H9 (cell line): ENCODE measurements around the gene EMC8. TPM values are rescaled to one million over a fixed set of nuclear protein-coding genes. Genes with fewer than 3 reads are reported as not detected.

Source experiments
- DNase-seq: peaks from one replicate; pipeline ENCODE4 v3.0.0-alpha.2; 2017
- H2AFZ ChIP-seq: one replicate; pipeline ENCODE4 v1.6.1; 2013; ENCODE audit warnings: mild to moderate bottlenecking, low read length, control low read depth, moderate library complexity
- H2AK5ac ChIP-seq: 2 replicates; pipeline ENCODE4 v1.6.1; 2013; ENCODE audit warnings: low read length, control low read depth, mixed read lengths; ENCODE audit not compliant: insufficient read length
- H2BK120ac ChIP-seq: one replicate; pipeline ENCODE4 v1.6.1; 2013; ENCODE audit warnings: low read depth, mild to moderate bottlenecking, low read length, control low read depth, inconsistent platforms; ENCODE audit not compliant: poor library complexity, severe bottlenecking
- H2BK12ac ChIP-seq: 2 replicates; pipeline ENCODE4 v1.6.1; 2013; ENCODE audit warnings: low read length, control low read depth, mixed read lengths, low read depth; ENCODE audit not compliant: insufficient read length
- H2BK15ac ChIP-seq: 2 replicates; pipeline ENCODE4 v1.6.1; 2013; ENCODE audit warnings: low read depth, low read length, control low read depth
- H2BK20ac ChIP-seq: one replicate; pipeline ENCODE4 v1.6.1; 2013; ENCODE audit warnings: low read depth, mild to moderate bottlenecking, low read length, control low read depth, inconsistent platforms; ENCODE audit not compliant: poor library complexity, severe bottlenecking
- H2BK5ac ChIP-seq: 2 replicates; pipeline ENCODE4 v1.6.1; 2013; ENCODE audit warnings: low read length, control low read depth, mixed read lengths; ENCODE audit not compliant: insufficient read length
- H3K14ac ChIP-seq: 2 replicates; pipeline ENCODE4 v1.6.1; 2013; ENCODE audit warnings: low read length, control low read depth; ENCODE audit not compliant: insufficient read depth
- H3K18ac ChIP-seq: 2 replicates; pipeline ENCODE4 v1.6.1; 2013; ENCODE audit warnings: low read depth, mild to moderate bottlenecking, mixed read lengths, low read length, control low read depth; ENCODE audit not compliant: insufficient read length
- H3K23ac ChIP-seq: 2 replicates; pipeline ENCODE4 v1.6.1; 2013; ENCODE audit warnings: low read length, control low read depth, mixed read lengths, low read depth; ENCODE audit not compliant: insufficient read length
- H3K23me2 ChIP-seq: 2 replicates; pipeline ENCODE4 v1.6.1; 2013; ENCODE audit warnings: low read depth, mild to moderate bottlenecking, mixed read lengths, low read length, control low read depth; ENCODE audit not compliant: insufficient read length, poor library complexity, severe bottlenecking
- H3K27ac ChIP-seq: 2 replicates; pipeline ENCODE4 v1.5.1; 2013; ENCODE audit warnings: low read length, control low read depth, mixed read lengths, low read depth; ENCODE audit not compliant: insufficient read length
- H3K27me3 ChIP-seq: 2 replicates; pipeline ENCODE4 v1.6.1; 2013; ENCODE audit warnings: low read length, control low read depth, inconsistent platforms; ENCODE audit not compliant: insufficient read depth
- H3K4ac ChIP-seq: 2 replicates; pipeline ENCODE4 v1.6.1; 2013; ENCODE audit warnings: low read depth, mild to moderate bottlenecking, control low read depth, inconsistent platforms, low read length, moderate library complexity
- H3K4me1 ChIP-seq: 2 replicates; pipeline ENCODE4 v1.6.1; 2013; ENCODE audit warnings: low read length, control low read depth, inconsistent platforms; ENCODE audit not compliant: insufficient read depth
- H3K4me2 ChIP-seq: 2 replicates; pipeline ENCODE4 v1.6.1; 2013; ENCODE audit warnings: low read length, control low read depth, mixed read lengths; ENCODE audit not compliant: insufficient read length, insufficient read depth
- H3K56ac ChIP-seq: 2 replicates; pipeline ENCODE4 v1.6.1; 2013; ENCODE audit warnings: low read depth, mild to moderate bottlenecking, mixed read lengths, low read length, control low read depth; ENCODE audit not compliant: insufficient read length
- H3K79me1 ChIP-seq: 2 replicates; pipeline ENCODE4 v1.6.1; 2013; ENCODE audit warnings: low read depth, mild to moderate bottlenecking, moderate library complexity, low read length, control low read depth, inconsistent platforms; ENCODE audit not compliant: insufficient read depth, poor library complexity, severe bottlenecking
- H3K79me2 ChIP-seq: 2 replicates; pipeline ENCODE4 v1.6.1; 2013; ENCODE audit warnings: low read length, control low read depth, inconsistent platforms; ENCODE audit not compliant: insufficient read depth
- H3K9ac ChIP-seq: 2 replicates; pipeline ENCODE4 v1.6.1; 2013; ENCODE audit warnings: low read length, control low read depth, mixed read lengths; ENCODE audit not compliant: insufficient read length; ENCODE audit errors: extremely low read depth
- H3K9me3 ChIP-seq: one replicate; pipeline ENCODE4 v1.6.1; 2013; ENCODE audit warnings: low read depth, low read length, inconsistent platforms; ENCODE audit not compliant: control insufficient read depth
- H3T11ph ChIP-seq: one replicate; pipeline ENCODE4 v1.6.1; 2013; ENCODE audit warnings: mild to moderate bottlenecking, low read length, control low read depth, inconsistent platforms
- H4K20me1 ChIP-seq: one replicate; pipeline ENCODE4 v1.6.1; 2013; ENCODE audit not compliant: control insufficient read depth, insufficient read length, insufficient read depth
- H4K5ac ChIP-seq: 2 replicates; pipeline ENCODE4 v1.6.1; 2013; ENCODE audit warnings: low read depth, mild to moderate bottlenecking, mixed read lengths, low read length, control low read depth; ENCODE audit not compliant: insufficient read length
- H4K8ac ChIP-seq: replicated peaks from 2 replicates; pipeline ENCODE4 v1.6.1; 2013; ENCODE audit warnings: low read length, control low read depth, mixed read lengths, low read depth; ENCODE audit not compliant: insufficient read length
- H4K91ac ChIP-seq: 2 replicates; pipeline ENCODE4 v1.6.1; 2013; ENCODE audit warnings: low read depth, mild to moderate bottlenecking, moderate library complexity, mixed read lengths, low read length, control low read depth; ENCODE audit not compliant: insufficient read length
- H3K27ac Mint-ChIP-seq, 3 experiments: 2 replicates in 2 of 3; 3 replicates in 1 of 3; pipeline ENCODE4 v1.8.0; 2020 to 2021; ENCODE audit warnings: mixed read lengths in 3 of 3, mild to moderate bottlenecking in 1 of 3, moderate library complexity in 1 of 3
- H3K27me3 Mint-ChIP-seq: 2 replicates; pipeline ENCODE4 v1.8.0; 2021; ENCODE audit warnings: low read depth, mild to moderate bottlenecking, moderate library complexity, mixed read lengths
- H3K36me3 Mint-ChIP-seq, 3 experiments: 2 replicates in 2 of 3; 3 replicates in 1 of 3; pipeline ENCODE4 v1.8.0; 2020 to 2021; ENCODE audit warnings: low read depth in 3 of 3, mixed read lengths in 3 of 3; ENCODE audit not compliant: insufficient read depth in 1 of 3
- H3K4me1 Mint-ChIP-seq, 2 experiments: 2 replicates each; pipeline ENCODE4 v1.8.0; 2020; ENCODE audit warnings: mixed read lengths in 2 of 2
- H3K4me3 Mint-ChIP-seq, 2 experiments: 2 replicates in 1 of 2; 3 replicates in 1 of 2; pipeline ENCODE4 v1.8.0; 2020 to 2021; ENCODE audit warnings: mild to moderate bottlenecking in 2 of 2, mixed read lengths in 2 of 2, moderate library complexity in 1 of 2
- H3K9me3 Mint-ChIP-seq, 2 experiments: 2 replicates in 1 of 2; 3 replicates in 1 of 2; pipeline ENCODE4 v1.8.0; 2020; ENCODE audit warnings: mild to moderate bottlenecking in 2 of 2, mixed read lengths in 2 of 2, moderate library complexity in 1 of 2
- WGBS: extraction: QIAGEN DNeasy Blood & Tissue Kit; methylation state at CpG from one replicate; pipeline ENCODE4 v1.1.7; 2013; ENCODE audit warnings: missing lambda C conversion rate, low lambda C conversion rate, mixed read lengths; ENCODE audit not compliant: insufficient read length; ENCODE audit errors: extremely low coverage; 5-methylcytosine and 5-hydroxymethylcytosine counted together
- total RNA-seq: library from RNA; stranded (reverse); gene quantifications from 2 replicates; pipeline ENCODE4 v1.2.1, GENCODE V29; 2021
- TF ChIP-seq, protein P1 (sequence below): fragments of 200-600 bp; sonication (generic); conservative IDR thresholded peaks from 3 replicates; pipeline ENCODE4 v1.8.0; 2021; ENCODE audit warnings: antibody characterized with exemption, mild to moderate bottlenecking

Gene EMC8
- total RNA-seq, 1 experiment from 2014 or later, result 52.3 TPM

DNA sequence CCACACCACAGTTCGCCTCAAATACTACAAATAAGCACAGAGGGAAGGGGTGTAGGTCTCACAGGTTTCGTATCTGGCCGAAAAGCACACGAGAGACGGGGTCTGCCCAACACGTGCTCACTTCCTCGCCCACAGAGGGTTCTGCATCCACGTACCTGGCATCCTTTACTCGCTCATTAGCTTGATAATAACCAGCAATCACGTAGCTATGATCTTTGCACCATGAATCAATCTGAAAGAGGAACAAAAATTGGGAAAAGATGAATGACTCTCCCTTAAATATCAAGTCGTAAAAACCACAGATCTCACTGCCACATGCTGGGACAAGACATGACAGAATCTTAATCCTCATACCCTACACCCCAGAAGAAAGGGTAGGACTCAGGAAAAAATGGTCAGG, 10.5 kb downstream of the EMC8 start:
- Histone ChIP-seq H3K18ac (no peak overlapping the region), H3K9me3 (no peaks in the 10 kb centered on the region), H3K79me1 (peaks cover 13% of the 10 kb centered on the region), H3K23me2 (no peaks in the 10 kb centered on the region), H2BK5ac (no peak overlapping the region), H3K9ac (no peak overlapping the region), H2BK120ac (no peak overlapping the region), H4K91ac (no peak overlapping the region), H3K27me3 (no peaks in the 10 kb centered on the region), H3K4ac (no peak overlapping the region), H4K5ac (no peak overlapping the region), H3K4me2 (no peak overlapping the region), H3K14ac (no peak overlapping the region), H2BK15ac (no peak overlapping the region), H3K56ac (no peak overlapping the region), H3K79me2 (peaks cover 14% of the 10 kb centered on the region; the same call in 1 of the 2 replicates), H3K4me1 (no peaks in the 10 kb centered on the region), H3K23ac (no peak overlapping the region), H4K20me1 (peaks cover 3% of the 10 kb centered on the region), H3K27ac (no peak overlapping the region), H2BK20ac (no peak overlapping the region), H2BK12ac (no peak overlapping the region), H4K8ac (no peak overlapping the region), H2AK5ac (no peak overlapping the region), H2AFZ (no peak overlapping the region), H3T11ph (no peak overlapping the region)
- H3K9me3 Mint-ChIP-seq, result peaks cover 0 to 3% of the 10 kb centered on the region in 2 experiments; a peak in 1 of 5 replicates
- no peaks in the 10 kb centered on the region for H3K27me3 Mint-ChIP-seq
- WGBS, result no CpG with 5 or more reads among the region's 11 CpGs
- peaks cover 39 to 72% (median 61%) of the 10 kb centered on the region in 3 experiments for H3K36me3 Mint-ChIP-seq
- 0 out of 7 replicates have a peak overlapping the region, but pooled peaks of 1 of the 3 experiments have one; percentile 5 for H3K27ac Mint-ChIP-seq
- H3K4me1 Mint-ChIP-seq, result peaks cover 0 to 5% of the 10 kb centered on the region in 2 experiments; a peak in 2 of 4 replicates
- DNase-seq, result no peak
- H3K4me3 Mint-ChIP-seq, result no peak overlapping the region
- TF ChIP-seq, protein P1, sequence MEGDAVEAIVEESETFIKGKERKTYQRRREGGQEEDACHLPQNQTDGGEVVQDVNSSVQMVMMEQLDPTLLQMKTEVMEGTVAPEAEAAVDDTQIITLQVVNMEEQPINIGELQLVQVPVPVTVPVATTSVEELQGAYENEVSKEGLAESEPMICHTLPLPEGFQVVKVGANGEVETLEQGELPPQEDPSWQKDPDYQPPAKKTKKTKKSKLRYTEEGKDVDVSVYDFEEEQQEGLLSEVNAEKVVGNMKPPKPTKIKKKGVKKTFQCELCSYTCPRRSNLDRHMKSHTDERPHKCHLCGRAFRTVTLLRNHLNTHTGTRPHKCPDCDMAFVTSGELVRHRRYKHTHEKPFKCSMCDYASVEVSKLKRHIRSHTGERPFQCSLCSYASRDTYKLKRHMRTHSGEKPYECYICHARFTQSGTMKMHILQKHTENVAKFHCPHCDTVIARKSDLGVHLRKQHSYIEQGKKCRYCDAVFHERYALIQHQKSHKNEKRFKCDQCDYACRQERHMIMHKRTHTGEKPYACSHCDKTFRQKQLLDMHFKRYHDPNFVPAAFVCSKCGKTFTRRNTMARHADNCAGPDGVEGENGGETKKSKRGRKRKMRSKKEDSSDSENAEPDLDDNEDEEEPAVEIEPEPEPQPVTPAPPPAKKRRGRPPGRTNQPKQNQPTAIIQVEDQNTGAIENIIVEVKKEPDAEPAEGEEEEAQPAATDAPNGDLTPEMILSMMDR, result no peak
